Hematopoietic multipotent progenitor cell treated with erythropoietin and hydrocortisone succinate and interleukin-3 and kit ligand, for 6 days (in vitro differentiated cells): ENCODE data around the gene HSCB.
"Not testable (repeated sequence)": the region's sequence is repeated elsewhere in the genome, so short reads cannot be mapped to it uniquely, and the experiment has no call there.

Experiments
- DNase-seq: peaks from one replicate; pipeline ENCODE4 v3.0.0-alpha.2; 2015

Gene HSCB

GRCh38 chr22:28792491-28793383 lies 50.9 kb downstream of the HSCB start:
- no peak for DNase-seq

GRCh38 chr22:28793976-28794584 lies 52.2 kb downstream of the HSCB start:
- no peak for DNase-seq

- DNase-seq = no peak
Observed at GRCh38 chr22:28795071-28795693, 53.3 kb downstream of the HSCB start.

- no peak for DNase-seq
Observed at GRCh38 chr22:28795932-28796856, 54.4 kb downstream of the HSCB start.

GRCh38 chr22:28798810-28799605 lies 57.2 kb downstream of the HSCB start:
- peak; percentile 65 for DNase-seq

- DNase-seq = peak; percentile 59
Observed at GRCh38 chr22:28799606-28800307, 57.9 kb downstream of the HSCB start.

- DNase-seq = peak; percentile 96
Observed at GRCh38 chr22:28800308-28801041, 58.6 kb downstream of the HSCB start, which contains the start of gene XBP1. Gene XBP1 (minus strand): TSS chr22:28800569.

- DNase-seq = peak; percentile 85
Observed at GRCh38 chr22:28801845-28802594, 60.2 kb downstream of the HSCB start.

GRCh38 chr22:28802595-28803123 lies 60.8 kb downstream of the HSCB start:
- peak; percentile 79 for DNase-seq

GRCh38 chr22:28805426-28805825 lies 63.6 kb downstream of the HSCB start:
- not testable (repeated sequence) for DNase-seq
